ENCODE data around the gene ZNF580.

The ZNF580 gene

GRCh38 chr19:55640577-55641425 is at the start of gene ZNF580:
Gene ZNF580 (plus strand): TSS chr19:55641002. CDS start chr19:55642509, 1,507 bp downstream.
- DNase-seq, result peak; percentile 46

- DNase-seq, result no peak
These were observed 49.2 kb upstream of the ZNF580 start for GRCh38 chr19:55591555-55591954.

DNA sequence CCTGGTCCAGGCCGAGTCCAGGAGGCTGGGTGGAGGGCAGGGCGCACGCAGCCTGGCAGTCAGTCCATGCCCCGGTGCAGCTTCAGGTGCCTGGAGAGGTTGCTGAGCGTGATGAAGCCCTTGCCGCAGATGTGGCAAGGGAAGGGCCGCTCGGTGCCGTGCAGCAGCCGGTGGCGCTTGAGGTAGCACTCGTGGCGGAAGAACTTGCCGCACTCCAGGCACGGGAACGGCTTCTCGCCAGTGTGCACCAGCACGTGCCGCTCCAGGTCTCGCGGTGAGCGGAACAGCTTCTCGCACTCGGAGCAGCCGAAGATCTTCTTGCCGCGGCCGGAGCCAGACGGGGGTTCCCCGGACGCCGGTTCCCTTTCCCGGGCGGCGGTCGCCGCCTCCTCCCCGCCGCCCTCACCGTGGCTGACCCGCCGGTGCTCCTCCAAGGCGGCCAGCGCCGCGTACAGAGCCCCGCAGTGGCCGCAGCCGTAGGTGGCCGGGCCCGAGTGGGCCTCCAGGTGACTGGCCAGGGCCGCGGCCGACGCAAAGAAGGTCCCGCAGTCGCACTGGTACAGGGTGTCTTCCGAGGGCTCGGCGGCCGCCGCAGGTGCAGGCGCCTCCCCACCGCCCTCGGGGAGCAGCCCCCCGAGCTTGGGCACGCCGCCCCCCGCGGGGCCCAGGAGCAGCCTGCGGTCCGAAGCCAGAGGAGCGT is 48.3 kb upstream of the ZNF580 start:
- no peak for DNase-seq

GRCh38 chr19:55593096-55593772 is 47.6 kb upstream of the ZNF580 start:
- DNase-seq, result no peak

- no peak for DNase-seq
These were observed 45.7 kb upstream of the ZNF580 start for GRCh38 chr19:55594996-55595545.

DNA sequence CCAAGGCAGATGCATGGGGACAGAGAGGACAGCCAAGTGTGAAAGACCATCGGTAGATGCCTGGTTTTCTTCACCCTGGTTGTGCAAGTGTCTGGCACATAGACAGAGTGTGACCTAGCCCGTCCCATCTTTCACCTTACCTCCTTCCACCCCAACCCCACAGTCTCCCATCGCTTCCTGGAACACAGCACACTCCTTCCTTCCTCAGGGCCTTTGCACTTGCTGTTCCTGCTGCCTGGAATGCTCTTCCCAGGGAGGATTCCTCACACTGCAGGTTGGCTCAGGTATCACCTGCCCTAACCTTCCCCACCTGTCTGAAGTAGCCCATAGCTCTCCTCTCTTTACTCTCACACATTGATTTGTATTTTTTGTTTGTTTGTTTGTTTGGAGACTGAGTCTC is 44.5 kb upstream of the ZNF580 start:
- DNase-seq, result no peak

GRCh38 chr19:55597501-55597921 is 43.3 kb upstream of the ZNF580 start:
- no peak for DNase-seq

GRCh38 chr19:55598034-55598433 is 42.8 kb upstream of the ZNF580 start:
- no peak for DNase-seq

GRCh38 chr19:55598719-55599467 is 41.9 kb upstream of the ZNF580 start:
- DNase-seq, result peak; percentile 88

GRCh38 chr19:55599468-55599841 is 41.3 kb upstream of the ZNF580 start, which contains the start of gene FIZ1:
Gene FIZ1 (minus strand): TSS chr19:55599517. CDS start chr19:55597865, 1,652 bp downstream.
- DNase-seq, result peak; percentile 92

- DNase-seq, result peak; percentile 82
These were observed 40.8 kb upstream of the ZNF580 start, which contains the start of gene ZNF524 for GRCh38 chr19:55599842-55600661. Gene ZNF524 (plus strand): TSS chr19:55600288. CDS start chr19:55602113, 1,825 bp downstream.

DNA sequence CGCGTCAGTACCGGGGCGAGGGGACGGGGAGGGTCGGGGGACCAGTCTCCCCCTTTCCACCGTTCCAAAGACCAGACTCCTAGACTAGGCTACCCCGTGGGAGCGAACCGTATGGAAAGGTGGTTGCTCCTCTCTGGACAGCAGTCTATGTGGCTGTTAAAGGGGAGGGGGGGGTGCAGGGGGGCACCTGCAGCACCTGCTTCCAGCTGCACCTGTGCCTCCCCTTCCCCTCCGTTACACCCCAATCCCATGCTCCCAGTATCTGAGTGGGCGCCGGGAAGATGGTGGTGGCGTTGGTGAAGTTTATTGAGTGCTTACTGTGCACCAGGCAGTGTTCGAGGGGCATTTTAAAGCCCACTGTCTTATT is 40.2 kb upstream of the ZNF580 start:
- no peak for DNase-seq

- no peak for DNase-seq
These were observed 39.7 kb upstream of the ZNF580 start for GRCh38 chr19:55601084-55601483.

GRCh38 chr19:55602104-55603001 is 38.4 kb upstream of the ZNF580 start:
- no peak for DNase-seq

DNA sequence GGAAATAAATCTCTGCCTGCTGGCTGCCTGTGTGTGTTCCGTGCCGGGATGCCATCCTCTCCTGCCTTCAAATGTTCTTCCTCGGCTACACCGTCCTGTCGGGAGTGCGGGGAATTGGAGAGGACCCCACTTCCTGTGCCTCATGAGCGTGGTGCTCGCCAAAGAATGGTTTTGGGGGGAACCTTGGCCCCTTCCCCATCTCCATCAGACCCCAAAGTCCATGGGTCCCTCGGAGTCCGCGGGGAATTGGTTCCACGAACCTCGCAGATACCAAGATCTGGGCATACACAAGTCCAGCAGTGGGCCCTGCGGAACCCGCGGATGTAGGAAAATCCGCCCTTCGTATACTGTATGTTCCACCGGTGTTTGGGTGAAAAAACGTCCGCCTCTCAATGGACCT is 37.7 kb upstream of the ZNF580 start:
- DNase-seq, result no peak

DNA sequence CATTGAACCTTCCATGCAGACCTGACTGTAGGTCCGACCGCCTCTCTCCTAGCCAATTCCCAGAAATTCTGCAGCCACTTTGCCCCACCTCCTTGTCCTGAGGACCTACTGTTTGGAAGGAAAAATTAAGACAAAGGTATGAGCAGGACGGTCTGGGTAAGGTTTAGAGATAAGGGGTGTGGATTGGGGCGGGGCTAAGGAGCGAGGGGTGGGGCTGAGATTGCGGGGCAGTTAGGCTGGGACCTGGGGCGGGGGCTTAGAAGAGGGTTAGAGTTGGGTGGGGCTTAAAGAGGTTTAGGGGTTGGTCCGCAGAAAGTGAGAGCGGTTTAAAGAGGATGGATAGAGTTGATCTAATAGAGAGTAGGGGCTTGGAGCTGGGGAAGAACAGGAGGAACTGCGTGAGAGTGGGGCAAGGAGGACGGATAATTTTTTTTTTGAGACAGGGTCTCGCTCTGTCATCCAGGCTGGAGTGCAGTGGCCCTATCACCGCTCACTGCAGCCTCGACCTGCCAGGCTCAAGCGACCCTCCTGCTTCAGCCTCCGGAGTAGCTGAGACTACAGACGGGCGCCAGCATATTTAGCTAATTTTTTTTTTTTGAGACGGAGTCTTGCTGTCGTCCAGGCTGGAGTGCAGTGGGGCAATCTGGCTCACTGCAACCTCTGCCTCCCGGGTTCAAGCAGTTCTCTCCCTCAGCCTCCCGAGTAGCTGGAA is 37.1 kb upstream of the ZNF580 start:
- DNase-seq, result no peak

- DNase-seq, result peak; percentile 95
These were observed 35.6 kb upstream of the ZNF580 start for GRCh38 chr19:55605207-55605636.

- peak; percentile 55 for DNase-seq
These were observed 34.9 kb upstream of the ZNF580 start, which contains the start of gene ZNF865 for GRCh38 chr19:55605637-55606470. Gene ZNF865 (plus strand): TSS chr19:55605647. CDS start chr19:55613619, 7,972 bp downstream.

DNA sequence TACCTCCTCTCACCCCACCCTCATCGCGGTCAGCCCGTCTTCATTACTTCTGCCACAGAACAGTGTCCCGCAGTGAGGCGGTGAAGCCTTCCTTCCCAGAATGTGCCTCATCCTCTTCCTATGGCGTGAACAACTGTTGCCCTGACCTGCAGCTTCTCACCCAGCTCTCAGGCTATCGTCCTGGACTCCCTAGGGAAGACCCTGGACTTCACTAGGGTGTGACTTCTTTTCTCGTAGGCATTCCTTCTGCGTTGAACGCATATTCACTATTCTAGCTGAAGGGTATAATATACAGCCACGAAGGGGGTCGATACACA is 34.4 kb upstream of the ZNF580 start:
- no peak for DNase-seq

Measured in activated effector memory CD4-positive, alpha-beta T cell treated with Interleukin-2 at 50 U/mL for 16 hours (primary cell).